Measurements from ENCODE around the gene HSPBAP1. TPM values are rescaled to one million over a fixed set of nuclear protein-coding genes. Genes with fewer than 3 reads are reported as not detected.

The HSPBAP1 gene
- total RNA-seq, 1 donor from 2014 or later = 11.6 TPM

DNA sequence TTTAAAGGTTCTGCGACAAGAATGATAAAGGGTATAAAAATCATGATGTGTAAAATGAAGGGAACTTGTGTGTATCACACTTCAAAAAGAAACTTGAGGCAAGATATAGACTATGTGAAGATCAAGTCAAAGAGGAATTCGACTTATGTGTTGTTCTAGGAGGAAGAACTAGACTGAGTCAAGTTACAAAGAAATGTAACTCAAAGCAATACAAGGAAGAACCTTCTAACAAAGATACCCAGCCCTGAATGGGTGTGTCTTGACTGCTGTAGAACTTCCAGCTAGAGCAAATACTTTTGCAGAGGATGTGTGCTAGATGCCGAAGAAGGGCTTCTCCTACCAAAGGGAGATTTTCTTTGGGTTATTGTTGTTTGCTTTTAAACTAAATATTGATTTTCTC lies 3.7 kb upstream of the HSPBAP1 start:
- DNase-seq (ENCODE audit: low spot score) = no peak
- H3K9me3 Mint-ChIP-seq (ENCODE audit: unreplicated experiment) = no peaks in the 10 kb centered on the region
- no peak overlapping the region for H3K4me3 Mint-ChIP-seq (ENCODE audit: unreplicated experiment)
- H3K27me3 Mint-ChIP-seq (ENCODE audit: unreplicated experiment) = peaks cover 6% of the 10 kb centered on the region
- no peaks in the 10 kb centered on the region for H3K36me3 Mint-ChIP-seq (ENCODE audit: low read depth, unreplicated experiment)
- peaks cover 11% of the 10 kb centered on the region for H3K4me1 Mint-ChIP-seq (ENCODE audit: unreplicated experiment)
- H3K27ac Mint-ChIP-seq (ENCODE audit: unreplicated experiment) = no peak overlapping the region
- TF ChIP-seq, protein P1, sequence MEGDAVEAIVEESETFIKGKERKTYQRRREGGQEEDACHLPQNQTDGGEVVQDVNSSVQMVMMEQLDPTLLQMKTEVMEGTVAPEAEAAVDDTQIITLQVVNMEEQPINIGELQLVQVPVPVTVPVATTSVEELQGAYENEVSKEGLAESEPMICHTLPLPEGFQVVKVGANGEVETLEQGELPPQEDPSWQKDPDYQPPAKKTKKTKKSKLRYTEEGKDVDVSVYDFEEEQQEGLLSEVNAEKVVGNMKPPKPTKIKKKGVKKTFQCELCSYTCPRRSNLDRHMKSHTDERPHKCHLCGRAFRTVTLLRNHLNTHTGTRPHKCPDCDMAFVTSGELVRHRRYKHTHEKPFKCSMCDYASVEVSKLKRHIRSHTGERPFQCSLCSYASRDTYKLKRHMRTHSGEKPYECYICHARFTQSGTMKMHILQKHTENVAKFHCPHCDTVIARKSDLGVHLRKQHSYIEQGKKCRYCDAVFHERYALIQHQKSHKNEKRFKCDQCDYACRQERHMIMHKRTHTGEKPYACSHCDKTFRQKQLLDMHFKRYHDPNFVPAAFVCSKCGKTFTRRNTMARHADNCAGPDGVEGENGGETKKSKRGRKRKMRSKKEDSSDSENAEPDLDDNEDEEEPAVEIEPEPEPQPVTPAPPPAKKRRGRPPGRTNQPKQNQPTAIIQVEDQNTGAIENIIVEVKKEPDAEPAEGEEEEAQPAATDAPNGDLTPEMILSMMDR (IDR thresholded peaks at IDR 0.05; ENCODE audit: unreplicated experiment) = no peak

DNA sequence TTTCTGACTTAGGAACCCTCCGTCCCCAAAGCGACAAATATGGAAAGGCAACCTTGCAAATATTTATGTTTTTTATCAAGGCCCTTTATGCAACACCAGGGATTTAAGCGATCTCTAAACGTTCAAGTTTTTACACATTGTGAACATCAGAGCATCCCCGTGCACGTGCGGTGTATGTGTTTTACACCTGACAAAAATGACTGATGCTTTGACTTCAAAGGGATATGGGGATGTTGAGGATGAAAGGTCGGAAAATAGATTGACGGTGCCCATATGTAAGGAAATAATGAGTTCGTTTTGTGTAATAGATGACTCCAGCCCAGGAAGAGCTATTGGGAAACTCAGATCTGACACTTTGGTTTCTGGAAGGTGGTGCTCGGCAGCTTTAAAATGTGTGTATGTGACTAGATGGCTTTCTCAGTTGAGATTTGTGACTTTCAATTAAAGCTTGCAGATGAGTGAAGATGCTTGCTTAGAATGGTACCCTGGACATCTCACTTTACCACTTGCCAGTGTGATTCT lies 2.1 kb upstream of the HSPBAP1 start:
- Mint-ChIP-seq H3K27me3 (ENCODE audit: unreplicated experiment) (peaks cover 4% of the 10 kb centered on the region), H3K27ac (ENCODE audit: unreplicated experiment) (no peak overlapping the region), H3K36me3 (ENCODE audit: low read depth, unreplicated experiment) (no peaks in the 10 kb centered on the region), H3K4me1 (ENCODE audit: unreplicated experiment) (peaks cover 11% of the 10 kb centered on the region), H3K4me3 (ENCODE audit: unreplicated experiment) (peak overlapping the region; percentile 83), H3K9me3 (ENCODE audit: unreplicated experiment) (no peaks in the 10 kb centered on the region)
- DNase-seq (ENCODE audit: low spot score) = no peak
- TF ChIP-seq, protein P1 (IDR thresholded peaks at IDR 0.05; ENCODE audit: unreplicated experiment) = no peak

DNA sequence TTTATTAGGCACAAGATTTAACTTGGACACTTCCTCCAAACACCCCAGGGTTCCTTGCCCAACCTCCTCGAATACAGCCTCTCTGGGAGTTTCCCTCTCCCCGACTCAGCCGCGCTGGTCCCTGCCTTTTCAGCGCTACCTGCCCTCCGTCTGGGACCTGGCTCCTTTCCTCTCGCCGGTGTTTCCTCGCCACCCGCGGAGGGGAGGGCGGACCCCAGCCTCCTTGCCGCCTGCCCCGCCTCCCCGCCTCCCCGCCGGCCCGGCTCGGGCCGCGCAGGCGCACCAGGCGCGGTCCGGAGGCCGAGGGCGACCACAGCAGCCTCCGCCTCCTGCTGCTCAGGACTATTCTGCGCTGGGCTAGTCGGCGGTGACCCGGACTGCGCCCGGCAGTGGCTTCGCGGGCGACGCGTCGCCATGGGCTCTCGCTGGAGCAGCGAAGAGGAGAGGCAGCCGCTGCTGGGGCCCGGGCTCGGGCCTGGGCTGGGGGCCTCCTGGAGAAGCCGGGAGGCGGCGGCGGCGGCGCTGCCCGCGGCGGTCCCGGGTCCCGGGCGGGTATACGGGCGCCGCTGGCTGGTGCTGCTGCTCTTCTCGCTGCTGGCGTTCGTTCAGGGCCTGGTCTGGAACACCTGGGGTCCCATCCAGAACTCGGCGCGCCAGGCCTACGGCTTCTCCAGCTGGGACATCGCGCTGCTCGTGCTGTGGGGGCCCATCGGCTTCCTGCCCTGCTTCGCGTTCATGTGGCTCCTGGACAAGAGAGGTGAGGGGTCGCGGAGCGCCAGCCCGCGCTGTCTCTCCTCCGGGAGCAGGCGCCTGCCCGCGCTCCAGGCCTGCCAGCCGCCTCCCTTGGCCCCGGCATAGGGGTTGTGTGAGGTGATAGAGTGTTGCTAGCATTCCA lies 1.4 kb upstream of the HSPBAP1 start, which contains the start of gene SLC49A4:
Gene SLC49A4, plus strand, starts transcription at position 291 of the 895 bp plus-strand sequence. Its CDS starts 124 bp downstream, at position 415.
- H3K4me3 Mint-ChIP-seq (ENCODE audit: unreplicated experiment) = peak within 1 kb of the TSS; percentile 94
- H3K27me3 Mint-ChIP-seq (ENCODE audit: unreplicated experiment) = peaks cover 4% of the 10 kb centered on the region
- no peaks in the 10 kb centered on the region for H3K9me3 Mint-ChIP-seq (ENCODE audit: unreplicated experiment)
- H3K4me1 Mint-ChIP-seq (ENCODE audit: unreplicated experiment) = peaks cover 11% of the 10 kb centered on the region
- DNase-seq (ENCODE audit: low spot score) = peak; percentile 86
- H3K36me3 Mint-ChIP-seq (ENCODE audit: low read depth, unreplicated experiment) = no peaks in the 10 kb centered on the region
- peak within 1 kb of the TSS; percentile 98 for H3K27ac Mint-ChIP-seq (ENCODE audit: unreplicated experiment)
- TF ChIP-seq, protein P1 (IDR thresholded peaks at IDR 0.05; ENCODE audit: unreplicated experiment) = no peak

DNA sequence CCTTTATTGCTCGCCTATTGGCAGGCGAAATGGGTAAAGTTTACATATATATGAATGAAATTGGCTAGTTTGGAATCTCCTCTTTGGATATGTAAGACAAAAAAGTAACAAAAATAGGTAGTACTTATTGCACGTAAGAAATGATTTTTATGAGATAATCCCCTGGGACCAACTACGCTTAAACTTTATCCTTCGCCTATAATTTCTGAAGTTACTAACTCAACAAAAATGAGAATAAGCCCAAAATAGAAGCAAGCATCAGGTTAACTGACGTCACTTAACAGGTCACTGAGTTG lies 800 bp upstream of the HSPBAP1 start:
- Mint-ChIP-seq H3K4me3 (ENCODE audit: unreplicated experiment) (peak overlapping the region; percentile 94), H3K9me3 (ENCODE audit: unreplicated experiment) (no peaks in the 10 kb centered on the region), H3K36me3 (ENCODE audit: low read depth, unreplicated experiment) (no peaks in the 10 kb centered on the region), H3K4me1 (ENCODE audit: unreplicated experiment) (peaks cover 11% of the 10 kb centered on the region), H3K27me3 (ENCODE audit: unreplicated experiment) (peaks cover 4% of the 10 kb centered on the region), H3K27ac (ENCODE audit: unreplicated experiment) (peak overlapping the region; percentile 98)
- no peak for DNase-seq (ENCODE audit: low spot score)
- TF ChIP-seq, protein P1 (IDR thresholded peaks at IDR 0.05; ENCODE audit: unreplicated experiment) = no peak

All from endothelial cell (in vitro differentiated cells).